Measurements from ENCODE around the gene COX15. TPM values are rescaled to one million over a fixed set of nuclear protein-coding genes. Genes with fewer than 3 reads are reported as not detected.

The COX15 gene
- total RNA-seq, 1 donor from 2014 or later: 44.6 TPM

Other genes starting within 250 kb of the COX15 start
- gene NKX2-3, start 199.2 kb downstream of the COX15 start, total RNA-seq: not detected in 2 replicates
- gene SLC25A28, start 111.7 kb downstream of the COX15 start, total RNA-seq: 8.0 and 12.9 TPM in 2 replicates
- 71.2 and 106 TPM in 2 replicates for gene ENTPD7, start 72.6 kb downstream of the COX15 start, total RNA-seq
- gene CUTC, start 107 bp upstream of the COX15 start, total RNA-seq: 24.3 and 25.1 TPM in 2 replicates
- gene ABCC2, start 50.5 kb upstream of the COX15 start, total RNA-seq: 0.17 and 0.65 TPM in 2 replicates